Measurements from ENCODE around the gene AMMECR1.

- TF ChIP-seq POLR2A (IDR thresholded peaks at IDR 0.05; ENCODE audit: low read depth, low read length): no peak
- TF ChIP-seq TAF1 (IDR thresholded peaks at IDR 0.05; ENCODE audit: borderline replicate concordance, low read depth, low read length): no peak
Measured at GRCh38 chrX:110201799-110202198, 116.1 kb downstream of the AMMECR1 start.
